Measurements from ENCODE around the gene ZDHHC15.
"Not testable (repeated sequence)": the region's sequence is repeated elsewhere in the genome, so short reads cannot be mapped to it uniquely, and the experiment has no call there.

Gene ZDHHC15, protein sequence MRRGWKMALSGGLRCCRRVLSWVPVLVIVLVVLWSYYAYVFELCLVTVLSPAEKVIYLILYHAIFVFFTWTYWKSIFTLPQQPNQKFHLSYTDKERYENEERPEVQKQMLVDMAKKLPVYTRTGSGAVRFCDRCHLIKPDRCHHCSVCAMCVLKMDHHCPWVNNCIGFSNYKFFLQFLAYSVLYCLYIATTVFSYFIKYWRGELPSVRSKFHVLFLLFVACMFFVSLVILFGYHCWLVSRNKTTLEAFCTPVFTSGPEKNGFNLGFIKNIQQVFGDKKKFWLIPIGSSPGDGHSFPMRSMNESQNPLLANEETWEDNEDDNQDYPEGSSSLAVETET

DNA sequence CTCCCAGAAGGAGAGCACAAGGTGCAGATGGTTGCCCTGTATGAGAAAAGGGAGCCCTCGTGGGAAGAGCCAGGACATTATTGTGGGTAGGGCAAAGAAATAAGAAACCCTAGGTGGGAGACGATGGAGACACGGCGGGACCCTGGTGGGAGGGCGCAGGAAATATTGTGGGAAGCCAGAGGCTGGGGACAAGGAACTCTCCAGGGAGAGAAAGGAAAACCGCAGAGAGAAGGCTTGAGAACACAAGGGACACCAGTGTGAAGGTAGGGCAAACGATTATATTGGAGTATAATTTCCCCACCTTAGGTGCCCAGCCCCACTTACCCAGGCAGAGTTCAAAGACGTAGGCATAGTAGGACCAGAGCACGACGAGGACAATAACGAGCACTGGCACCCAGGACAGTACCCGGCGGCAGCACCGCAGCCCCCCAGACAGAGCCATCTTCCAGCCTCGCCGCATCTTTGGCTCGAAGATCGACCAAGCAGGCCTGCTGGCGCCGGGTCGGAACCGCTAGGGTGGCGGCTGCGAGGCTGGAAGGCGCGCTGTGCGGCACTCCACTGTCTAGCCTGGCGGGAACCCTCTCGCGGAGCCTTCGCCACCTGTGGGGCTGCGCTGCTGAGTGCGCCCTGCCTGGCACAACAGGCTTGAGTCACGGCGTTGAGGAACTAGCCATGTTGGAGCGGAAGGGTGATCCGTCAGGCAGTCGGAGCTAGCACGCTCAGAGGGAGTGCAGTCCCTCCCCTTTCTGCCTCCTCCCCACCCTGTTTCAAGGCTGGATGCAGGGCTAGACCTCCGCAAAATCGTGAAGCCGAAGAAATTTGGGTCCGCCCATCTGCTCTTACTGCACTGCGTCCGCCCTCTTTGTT lies at the start of gene ZDHHC15:
Gene ZDHHC15 (minus strand): TSS at position 473 of the 867 bp plus-strand sequence. CDS start 13 bp downstream, at position 460.
- DNase-seq: peak; percentile 28

DNA sequence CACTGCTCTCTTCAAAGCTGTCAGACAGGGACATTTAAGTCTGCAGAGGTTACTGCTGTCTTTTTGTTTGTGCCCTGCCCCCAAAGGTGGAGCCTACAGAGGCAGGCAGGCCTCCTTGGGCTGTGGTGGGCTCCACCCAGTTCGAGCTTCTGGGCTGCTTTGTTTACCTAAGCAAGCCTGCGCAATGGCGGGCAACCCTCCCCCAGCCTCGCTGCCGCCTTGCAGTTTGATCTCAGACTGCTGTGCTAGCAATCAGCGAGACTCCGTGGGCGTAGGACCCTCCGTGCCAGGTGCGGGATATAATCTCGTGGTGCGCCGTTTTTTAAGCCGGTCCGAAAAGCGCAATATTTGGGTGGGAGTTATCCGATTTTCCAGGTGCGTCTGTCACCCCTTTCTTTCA lies 37.7 kb upstream of the ZDHHC15 start:
- not testable (repeated sequence) for DNase-seq

DNA sequence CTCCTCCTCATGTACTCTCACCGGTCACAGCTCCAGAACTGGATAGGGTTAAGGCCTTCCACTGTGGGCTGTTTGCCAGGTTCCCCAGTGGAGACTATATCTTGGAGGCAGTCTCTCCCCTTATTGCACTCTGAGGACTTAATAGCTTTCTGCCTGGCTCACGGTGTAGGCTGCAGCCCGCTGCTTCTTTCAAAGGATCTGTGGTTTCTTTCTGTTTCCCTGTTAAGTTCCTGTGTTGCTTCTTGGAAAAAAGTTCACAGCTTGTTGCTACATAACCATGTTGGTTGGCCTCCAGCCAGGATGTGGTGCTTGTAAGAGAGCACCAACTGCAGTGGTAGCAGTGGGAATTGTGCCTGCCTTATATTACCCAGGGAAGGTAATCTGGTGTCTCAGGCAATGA lies 24.9 kb upstream of the ZDHHC15 start:
- no peak for DNase-seq

DNA sequence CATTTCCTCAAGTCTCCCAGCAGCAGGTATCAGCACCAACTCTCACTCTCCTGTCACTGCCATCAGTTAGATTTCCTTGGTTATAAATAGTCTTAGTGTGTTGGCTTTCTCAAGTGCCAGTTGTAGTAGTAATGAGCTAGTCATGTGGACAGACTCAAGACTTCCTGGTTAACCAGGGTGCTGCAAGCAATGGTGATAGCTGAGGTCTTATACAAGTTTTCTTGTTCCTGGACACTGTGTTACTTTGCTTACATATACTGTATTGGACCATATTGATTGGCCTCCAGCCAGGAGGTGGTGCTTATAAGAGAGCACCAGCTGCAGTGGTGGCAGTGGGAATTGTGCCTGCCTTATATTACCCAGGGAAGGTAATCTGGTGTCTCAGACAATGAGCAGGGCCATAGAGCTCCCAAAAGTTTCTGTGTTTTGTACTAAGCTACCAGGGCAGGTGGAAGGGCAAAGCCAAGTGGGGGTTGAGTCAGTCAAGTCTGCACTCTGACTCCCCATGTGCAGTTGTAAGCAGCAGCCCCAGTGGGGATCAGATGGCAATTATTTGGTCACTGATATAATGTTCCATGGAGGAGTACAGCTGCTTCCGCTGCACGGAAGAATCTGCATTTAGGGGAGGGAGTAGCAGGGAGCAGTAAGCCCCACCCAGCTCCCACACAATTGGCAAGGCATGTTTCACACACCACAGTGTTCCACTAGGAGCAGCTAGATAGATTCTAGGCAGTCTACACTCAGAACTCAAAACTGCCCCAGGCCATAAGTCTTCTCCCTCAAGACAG lies 24.1 kb upstream of the ZDHHC15 start:
- DNase-seq: no peak

DNA sequence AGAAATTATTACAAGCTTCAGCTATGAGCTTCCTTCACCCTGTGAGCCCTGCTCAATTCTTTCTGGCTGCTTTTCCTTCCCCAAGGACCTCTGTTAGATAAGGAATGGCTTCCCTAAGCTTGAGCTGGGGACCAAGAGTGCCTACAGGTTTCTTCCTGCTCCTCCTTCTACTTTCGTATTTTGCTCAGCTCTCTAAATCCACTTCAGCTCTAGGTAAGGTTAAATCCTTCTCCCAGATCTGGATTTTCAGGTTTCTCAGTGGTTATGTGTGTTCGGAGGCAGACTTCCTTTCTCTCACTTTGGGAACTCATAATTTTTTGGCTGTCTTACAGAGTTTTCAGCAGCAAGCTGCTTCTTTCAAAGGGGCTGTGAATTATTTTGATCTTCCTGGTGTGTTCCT lies 21.9 kb upstream of the ZDHHC15 start:
- no peak for DNase-seq

DNA sequence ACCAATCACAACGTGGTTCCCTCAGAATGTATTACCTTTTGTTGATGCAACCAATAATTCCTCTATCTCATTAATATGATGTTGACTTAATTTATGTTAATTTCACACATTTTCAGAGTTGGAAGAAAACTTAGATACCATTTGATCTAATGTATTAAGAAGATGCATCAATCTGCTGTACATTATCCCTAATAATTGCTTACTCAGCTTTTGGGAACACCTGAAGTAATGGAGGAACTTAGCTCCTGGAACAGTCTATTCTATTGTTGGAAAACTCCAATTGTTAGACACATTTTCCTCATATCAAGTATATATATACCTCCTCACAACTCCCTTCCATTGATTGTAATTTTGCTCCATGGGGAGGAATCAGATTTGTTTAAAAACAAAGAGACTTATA lies 38.9 kb downstream of the ZDHHC15 start:
- DNase-seq: no peak

DNA sequence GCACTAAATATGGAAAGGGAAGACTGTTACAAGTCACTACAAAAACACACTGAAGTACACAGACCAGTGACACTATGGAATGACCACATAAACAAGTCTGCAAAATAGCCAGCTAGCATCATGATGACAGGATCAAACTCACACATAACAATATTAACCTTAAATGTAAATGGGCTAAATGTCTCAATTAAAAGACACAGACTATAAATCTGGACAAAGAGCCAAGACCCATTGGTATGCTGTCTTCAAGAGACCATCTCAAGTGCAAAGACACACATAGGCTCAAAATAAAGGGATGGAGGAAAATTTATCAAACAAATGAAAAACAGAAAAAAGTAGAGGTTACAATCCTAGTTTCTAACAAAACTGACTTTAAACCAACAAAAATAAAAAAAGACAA lies 61.1 kb downstream of the ZDHHC15 start:
- not testable (repeated sequence) for DNase-seq

DNA sequence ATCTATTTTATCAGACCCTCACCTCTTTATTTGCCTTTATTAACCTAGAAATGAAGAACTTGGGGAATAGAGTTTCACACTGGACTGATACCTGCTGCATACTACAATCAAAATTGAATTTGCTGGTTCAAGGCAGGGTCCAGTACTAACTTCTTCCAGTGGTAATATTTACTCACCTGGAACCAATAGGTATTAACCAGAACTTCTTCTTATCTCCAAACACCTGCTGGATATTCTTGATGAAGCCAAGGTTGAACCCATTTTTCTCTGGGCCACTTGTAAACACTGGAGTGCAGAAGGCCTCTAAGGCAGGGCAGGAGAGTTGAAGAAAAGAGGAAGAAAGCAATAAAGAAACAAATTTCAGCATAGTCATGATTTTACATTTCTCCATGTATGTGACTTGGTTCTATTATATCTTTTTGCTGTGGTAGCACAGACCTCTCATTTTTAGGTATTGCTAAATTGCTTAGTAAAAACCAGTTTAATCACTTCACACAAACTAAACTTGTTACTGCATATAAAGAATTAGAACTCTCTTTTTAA lies 101.1 kb downstream of the ZDHHC15 start:
- no peak for DNase-seq

DNA sequence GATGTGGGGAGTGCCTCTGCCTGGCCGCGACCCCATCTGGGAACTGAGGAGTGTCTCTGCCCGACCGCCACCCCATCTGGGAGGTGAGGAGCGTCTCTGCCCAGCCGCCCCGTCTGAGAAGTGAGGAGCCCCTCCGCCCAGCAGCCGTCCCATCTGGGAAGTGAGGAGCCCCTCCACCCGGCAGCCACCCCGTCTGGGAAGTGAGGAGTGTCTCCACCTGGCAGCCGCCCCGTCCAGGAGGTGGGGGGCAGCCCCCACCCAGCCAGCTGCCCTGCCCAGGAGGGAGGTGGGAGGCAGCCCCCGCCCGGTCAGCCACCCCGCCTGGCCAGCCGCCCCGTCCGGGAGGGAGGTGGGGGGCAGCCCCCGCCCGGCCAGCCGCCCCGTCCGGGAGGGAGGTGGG lies 115.7 kb downstream of the ZDHHC15 start:
- DNase-seq: not testable (repeated sequence)

DNA sequence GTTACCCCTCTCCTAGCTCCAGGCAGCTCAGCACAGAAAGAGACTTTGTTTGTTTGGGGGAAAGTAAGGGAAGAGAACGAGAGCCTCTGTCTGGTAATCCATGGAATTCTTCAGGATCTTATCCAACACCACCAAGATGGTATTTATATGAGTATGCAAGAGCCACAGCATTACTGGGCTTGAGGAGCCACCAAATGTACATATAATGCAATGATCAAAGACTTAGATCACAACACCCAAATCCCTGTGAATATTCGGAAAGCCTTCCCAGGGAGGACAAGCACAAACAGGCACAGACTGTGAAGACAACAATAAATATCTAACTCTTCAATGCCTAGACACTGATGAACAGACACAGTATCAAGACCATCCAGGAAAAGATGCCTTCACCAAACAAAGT lies 132.4 kb downstream of the ZDHHC15 start:
- no peak for DNase-seq

DNA sequence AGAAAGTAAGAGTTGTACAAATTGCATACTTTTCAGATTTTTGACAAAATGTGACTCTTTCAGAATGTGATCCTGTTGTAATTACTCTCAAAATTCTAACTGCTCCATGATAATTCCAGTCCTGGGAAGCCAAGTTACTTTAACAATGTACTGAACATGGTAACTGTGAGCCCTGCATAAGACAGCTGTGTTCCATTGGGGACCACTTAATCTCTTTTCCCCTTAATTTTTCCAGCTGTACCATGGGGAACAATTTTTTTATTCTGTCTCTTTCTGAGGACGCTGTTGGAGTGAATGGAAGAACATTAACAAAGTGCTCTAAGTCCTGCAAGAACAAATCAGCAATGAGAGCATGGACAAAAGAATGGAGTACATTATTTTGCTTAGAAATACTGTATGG lies 153.1 kb downstream of the ZDHHC15 start:
- DNase-seq: no peak

DNA sequence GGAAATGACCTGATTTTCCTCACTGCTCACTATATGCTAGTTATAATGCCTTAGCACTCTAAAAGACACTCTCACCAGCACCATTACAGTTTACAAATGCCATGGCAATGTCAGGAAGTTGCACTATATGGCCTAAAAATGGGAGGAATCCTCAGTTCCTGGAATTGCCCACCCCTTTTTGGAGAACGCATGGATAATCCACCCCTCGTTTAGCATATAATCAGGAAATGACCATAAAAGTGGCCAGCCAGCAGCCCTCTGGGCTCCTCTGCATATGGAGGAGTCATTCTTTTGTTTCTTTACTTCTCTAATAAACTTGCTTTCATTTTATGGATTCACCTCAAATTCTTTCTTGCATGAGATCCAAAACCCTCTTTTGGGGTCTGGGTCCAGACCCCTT lies 156.0 kb downstream of the ZDHHC15 start:
- DNase-seq: no peak

DNA sequence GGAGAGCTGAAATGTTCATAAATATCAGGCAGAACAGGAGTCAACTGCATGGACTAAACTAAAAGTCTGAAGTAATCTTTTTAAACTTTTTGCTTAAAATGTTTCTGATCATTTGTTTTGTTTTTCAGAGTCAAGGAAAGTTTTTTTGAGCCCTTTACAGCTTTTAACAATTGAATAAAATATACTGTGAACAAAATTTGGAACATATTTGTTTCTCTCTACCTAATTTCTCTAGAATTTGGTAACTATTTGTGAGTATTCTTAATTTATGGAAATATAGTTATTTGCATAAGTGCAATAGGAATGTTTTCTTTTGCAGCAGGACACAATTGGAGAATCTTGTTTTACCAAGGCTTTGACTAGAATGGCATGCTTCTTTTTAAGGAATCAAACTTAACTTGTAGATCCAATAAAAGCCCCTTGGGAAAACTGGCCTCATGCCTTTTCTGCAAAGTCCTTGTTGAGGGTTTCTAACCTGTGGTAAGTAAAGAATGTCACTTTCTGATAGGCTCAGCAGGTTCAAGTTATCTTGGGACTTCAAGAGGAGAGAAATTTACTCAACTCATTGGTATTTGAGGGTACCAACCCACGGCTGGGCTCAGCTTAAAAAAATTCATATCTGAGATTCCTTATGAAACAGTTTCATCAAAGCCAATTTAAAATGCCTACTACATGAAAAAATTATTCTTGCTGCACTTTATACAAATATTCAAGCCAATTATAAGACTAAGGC lies 157.4 kb downstream of the ZDHHC15 start:
- DNase-seq: no peak

DNA sequence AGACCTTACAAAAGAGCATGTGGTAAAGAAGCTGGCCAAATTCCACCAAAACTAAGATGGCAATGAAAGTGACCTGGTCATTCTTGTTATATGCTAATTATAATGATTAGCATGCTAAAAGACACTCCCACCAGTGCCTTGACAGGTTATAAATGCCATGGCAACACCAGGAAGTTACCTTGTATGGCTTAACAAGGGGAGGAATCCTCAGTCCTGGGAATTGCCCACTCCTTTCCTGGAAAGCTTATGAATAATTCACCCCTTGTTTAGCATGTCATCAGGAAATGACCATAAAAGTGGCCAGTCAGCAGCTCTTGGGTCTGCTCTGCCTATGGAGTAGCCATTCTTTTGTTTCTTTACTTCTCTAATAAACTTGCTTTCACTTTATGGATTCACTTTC lies 161.0 kb downstream of the ZDHHC15 start:
- no peak for DNase-seq

DNA sequence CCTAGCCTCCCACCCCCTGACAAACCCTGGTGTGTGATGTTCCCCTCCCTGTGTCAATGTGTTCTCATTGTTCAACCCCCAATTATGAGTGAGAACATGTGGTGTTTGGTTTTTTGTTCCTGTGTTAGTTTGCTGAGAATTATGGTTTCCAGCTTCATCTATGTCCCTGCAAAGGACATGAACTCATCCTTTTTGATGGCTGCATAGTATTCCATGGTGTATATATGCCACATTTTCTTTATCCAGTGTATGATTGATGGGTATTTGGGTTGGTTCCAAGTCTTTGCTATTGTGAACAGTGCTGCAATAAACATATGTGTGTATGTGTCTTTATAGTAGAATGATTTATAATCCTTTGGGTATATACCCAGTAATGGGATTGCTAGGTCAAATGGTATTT lies 174.2 kb downstream of the ZDHHC15 start:
- not testable (repeated sequence) for DNase-seq

DNA sequence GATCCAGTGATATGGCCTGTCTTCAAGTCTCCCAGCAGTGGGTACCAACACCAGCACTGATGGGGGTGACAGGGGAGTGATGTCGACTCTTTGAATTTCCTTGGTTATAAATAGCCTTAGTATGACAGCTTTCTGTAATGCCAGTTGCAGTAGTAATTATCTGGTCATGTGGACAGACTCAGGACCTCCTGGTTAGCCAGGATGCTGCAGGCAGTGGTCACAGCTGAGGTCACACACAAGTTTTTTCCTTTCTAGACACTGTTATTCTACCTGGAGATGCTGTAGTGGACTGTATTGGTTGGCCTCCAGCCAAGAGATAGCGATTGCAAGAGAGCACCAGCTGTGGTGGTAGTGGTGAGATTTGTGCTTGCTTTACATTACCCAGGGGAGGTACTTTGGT lies 185.3 kb downstream of the ZDHHC15 start:
- DNase-seq: no peak

DNA sequence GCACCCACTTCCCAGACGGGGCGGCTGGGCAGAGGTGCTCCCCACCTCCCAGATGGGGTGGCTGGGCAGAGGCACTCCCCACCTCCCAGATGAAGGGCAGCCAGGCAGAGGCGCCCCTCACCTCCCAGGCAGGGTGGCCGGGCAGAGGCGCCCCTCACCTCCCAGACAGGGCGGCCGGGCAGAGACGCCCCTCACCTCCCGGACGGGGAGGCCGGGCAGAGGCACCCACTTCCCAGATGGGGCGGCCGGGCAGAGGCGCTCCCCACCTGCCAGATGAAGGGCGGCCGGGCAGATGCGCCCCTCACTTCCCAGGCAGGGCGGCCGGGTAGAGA lies 187.7 kb downstream of the ZDHHC15 start:
- DNase-seq: no peak

DNA sequence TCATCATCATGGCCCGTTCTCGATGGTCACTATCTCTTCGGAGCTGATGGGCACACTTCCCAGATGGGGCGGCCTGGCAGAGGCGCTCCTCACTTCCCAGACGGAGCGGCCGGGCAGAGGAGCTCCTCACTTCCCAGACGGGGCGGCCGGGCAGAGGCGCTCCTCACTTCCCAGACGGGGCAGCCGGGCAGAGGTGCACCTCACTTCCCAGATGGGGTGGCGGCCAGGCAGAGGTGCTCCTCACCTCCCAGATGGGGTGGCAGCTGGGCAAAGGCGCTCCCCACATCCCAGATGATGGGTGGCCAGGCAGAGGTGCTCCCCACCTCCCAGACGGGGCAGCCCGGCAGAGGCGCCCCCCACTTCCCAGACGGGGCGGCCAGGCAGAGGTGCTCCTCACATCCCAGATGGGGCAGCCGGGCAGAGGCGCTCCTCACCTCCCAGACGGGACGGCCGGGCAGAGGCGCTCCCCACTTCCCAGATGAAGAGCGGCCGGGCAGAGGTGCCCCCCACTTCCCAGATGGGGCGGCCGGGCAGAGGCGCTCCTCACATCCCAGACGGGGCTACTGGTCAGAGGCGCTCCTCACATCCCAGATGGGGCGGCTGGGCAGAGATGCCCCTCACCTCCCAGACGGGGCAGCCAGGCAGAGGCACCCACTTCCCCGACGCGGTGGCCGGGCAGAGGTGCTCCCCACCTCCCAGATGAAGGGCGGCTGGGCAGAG lies 188.3 kb downstream of the ZDHHC15 start:
- DNase-seq: not testable (repeated sequence)

DNA sequence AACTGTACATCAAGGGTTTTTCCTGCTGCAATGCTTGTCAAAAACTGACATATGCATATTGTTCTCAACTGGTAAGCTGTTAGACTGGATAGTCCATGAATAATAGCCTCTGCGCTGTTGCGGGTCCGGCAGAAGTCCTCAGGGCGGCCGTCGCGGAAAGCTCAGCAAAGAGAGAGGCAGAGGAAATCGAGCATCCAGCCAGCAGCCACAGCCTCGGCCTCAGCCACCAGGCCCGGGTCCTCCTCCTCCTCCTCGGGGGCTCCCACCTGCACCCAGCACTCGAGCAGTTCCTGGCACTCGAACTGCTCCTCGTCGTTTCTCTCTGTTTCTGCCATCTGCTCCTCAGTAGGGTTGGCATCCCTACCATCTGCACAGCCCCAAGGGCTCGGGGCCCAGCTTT lies 195.2 kb downstream of the ZDHHC15 start:
- no peak for DNase-seq

Measured in CD4-positive, alpha-beta T cell treated with Interleukin-4 for 4 hours (primary cell).